GM19395 (cell line): ENCODE measurements around the gene CFAP73.
"Not testable (repeated sequence)": the region's sequence is repeated elsewhere in the genome, so short reads cannot be mapped to it uniquely, and the experiment has no call there.

Source experiments
- ATAC-seq: cut with Tn5 transposase; IDR thresholded peaks from one replicate; pipeline ENCODE4 v1.9.1; 2021; ENCODE audit warnings: mild to moderate bottlenecking, moderate library complexity; ENCODE audit not compliant: unreplicated experiment

Gene CFAP73

DNA sequence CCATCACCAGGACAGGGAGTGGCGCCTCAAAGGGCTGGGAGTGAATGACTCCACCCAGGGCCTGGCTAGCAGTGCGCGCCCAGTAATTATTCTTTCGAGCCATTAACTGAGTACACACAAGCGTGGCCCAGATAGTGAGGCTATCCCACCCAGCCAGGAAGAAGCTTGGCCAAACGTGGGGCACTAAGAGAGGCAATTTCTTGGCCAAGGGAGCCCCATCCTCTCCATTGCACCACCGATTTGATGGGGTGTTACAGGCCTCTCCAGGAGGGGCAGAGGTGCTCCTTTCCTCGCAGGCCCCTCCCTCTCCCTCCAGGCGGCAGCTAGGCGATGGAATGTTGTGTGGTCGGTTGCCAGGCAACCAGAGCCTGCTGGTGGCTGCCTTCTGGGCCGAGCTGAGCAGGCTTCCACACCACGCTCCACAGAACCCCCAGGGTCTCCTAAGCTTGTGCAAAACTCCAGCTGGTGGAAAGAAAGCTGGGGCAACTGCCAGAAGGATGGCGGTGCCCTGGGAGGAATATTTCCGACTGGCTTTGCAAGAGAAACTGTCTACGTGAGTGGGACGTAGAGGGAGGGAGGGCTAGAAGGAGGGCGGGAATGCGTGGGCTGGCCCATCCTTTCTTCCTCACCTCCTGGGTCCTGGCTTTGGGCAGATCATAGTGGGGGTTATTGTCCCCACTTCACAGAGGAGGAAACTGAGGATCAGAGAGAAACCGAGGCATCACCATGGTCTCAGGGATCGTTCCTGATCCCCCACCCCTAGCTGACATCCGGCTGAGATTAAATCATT lies at the start of gene CFAP73:
Gene CFAP73, plus strand, starts transcription at position 364 of the 790 bp plus-strand sequence. Its CDS starts 134 bp downstream, at position 498.
- no peak for ATAC-seq

DNA sequence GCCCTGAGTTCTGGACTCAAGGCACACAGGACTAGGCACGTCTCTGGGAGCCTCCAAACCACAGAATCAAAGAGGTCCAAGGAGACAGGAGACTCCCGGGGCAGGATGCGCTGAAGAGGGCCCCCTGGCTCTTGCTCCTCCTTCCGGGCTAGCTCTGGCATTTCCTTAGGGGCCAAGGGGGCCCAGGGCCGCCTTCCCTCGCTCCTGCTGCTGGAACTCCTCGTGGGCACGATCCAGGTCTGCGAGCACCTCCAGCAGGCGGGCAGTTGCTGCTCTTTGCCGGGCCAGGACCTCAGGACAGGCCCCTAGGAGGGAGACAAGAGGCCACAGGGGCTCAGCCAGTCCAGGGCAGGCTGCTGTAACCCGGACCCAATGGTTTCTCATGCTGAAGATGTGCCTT lies 49.8 kb upstream of the CFAP73 start:
- no peak for ATAC-seq

DNA sequence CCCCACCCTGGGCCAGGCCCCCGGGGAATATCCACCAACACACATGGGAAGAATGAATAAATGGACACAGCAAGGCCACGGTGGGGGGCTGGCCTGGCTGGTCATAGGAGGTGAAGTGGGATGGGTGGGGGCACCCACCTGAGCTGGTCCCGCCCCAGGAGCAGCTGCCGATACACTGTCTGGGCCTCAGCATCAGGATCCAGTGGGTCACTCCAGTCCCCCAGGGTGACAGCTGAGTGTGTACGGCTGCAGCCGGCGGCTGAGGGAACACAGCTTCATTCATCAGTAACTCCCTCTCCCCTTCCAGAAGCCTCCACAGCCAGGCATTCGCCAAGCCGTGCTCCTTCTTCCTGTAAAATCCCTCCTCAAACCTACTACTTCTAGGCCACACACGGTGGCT lies 47.8 kb upstream of the CFAP73 start:
- ATAC-seq, result no peak

DNA sequence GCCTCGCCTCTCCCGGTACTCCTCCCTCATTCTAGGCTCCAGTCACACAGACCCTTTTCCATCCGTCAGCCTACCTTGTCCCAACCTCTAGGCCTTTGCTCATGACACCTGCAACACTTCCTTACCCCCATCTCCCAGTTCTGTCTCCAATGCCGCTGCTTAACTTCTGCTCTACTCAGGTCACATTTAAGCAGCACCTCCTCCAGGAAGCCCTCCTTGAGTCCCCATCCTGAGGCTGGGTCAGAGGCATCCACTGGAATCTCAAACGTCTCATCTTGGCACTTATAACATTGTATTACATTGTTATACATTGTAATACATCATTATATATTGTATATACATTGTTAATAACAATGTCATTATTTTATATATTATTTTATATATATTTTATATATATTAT lies 46.7 kb upstream of the CFAP73 start:
- ATAC-seq, result no peak

DNA sequence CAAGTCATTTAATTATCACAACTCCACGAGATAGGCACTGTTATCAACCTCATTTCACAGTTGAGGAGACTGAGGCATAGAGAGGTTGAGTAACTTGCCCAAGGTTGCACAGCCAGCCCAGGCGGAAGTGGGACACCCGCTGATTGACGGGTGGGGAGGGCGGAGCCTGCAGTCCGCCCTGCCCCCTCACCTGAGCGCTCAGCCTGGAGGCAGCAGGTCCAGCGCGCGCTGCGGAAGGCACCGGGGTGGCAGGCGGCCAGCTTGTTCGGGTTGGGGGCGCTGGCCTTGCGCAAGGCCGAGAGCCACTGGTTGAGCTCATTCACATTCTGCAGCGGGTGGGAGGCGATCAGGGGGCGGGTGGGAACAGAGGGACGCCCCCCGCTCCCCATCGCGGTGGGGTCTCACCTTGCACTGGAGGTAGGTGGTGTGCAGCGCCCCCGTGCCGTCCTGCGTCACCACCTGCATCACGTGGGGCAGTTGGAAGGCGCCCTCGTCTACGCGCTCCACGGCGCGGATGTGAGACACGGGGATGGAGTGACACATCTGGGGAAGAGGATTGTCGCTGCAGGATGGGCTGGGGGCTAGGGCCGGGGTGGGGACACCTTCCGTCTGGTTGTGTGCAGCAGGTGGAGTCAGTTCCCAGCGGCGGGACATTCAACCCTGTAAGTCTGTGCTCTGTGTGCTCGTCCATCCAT lies 45.6 kb upstream of the CFAP73 start:
- no peak for ATAC-seq

DNA sequence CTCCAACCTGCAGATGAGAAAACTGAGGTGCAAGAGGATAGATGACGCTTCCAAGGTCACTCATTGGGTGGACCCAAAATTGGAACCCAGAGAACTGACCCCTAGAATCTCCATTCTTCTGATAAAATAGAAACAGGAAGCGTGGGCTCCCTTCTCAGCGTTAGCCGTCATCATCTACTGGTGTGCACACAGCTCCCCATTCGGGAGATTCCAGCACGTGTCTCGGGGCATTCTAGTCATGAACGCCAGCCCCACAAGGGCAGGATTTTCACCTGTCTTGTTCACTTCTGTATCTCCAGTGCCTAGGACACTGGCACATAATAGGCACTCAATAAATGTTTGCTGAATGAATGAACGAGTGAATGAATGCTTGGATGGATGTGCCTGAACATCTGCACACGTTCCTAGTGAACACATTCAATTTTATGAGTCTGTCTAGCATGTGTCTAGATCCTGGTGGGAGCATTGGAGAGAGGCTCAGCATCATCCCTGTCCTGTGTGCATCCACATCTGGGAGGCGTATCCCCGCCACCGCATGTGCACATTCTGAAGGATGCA lies 44.5 kb upstream of the CFAP73 start:
- no peak for ATAC-seq

DNA sequence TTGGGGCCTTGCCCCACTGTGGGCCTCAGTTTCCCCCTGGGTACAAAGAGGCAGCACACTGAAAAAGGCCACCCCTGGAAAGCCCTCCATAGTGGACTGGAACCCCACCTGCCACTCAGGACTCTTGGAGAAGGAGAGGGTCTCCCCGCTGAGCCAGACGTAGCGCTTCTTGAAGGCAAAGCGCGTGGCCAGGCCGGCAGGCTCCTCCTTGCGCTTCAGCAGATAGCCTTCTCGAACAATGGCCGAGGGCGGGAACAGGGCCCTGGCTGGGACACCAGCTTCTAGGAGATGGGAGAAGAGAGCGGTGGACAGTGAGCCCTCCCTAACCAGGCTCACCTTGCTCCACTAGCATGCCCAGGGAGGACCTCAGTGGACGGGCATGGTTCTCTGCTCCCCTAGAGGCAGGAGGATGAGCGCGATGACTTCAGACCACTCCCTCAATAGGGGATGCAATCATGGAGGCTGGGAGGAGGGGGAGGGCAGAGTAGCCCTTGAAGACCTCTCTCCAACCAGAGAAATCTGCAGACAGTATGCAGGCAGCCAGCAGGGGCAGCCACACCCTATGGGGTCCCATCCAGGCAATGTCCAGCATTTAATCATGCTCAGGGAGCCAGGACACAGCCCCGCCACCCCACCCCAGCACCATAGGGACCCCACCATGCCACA lies 43.8 kb upstream of the CFAP73 start:
- ATAC-seq, result no peak

DNA sequence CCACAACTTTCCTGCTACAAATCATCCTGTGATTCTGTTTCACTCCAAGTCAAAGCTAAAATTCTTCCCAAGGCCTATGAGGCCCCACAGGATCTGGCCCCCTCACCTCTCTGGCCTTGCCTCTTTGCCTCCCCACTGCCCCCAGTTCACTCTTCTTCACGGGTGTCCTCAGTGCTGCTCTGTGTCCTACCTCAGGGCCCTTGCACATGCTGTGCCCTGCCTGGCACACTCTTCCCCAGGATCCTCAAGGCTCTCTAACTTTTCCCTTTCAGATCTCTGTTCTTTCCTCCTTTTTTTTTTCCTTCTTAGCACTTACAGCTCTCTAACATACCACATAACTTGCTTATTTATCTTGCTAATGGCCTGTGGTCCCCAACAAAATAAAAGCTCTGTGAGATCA lies 43.2 kb upstream of the CFAP73 start:
- no peak for ATAC-seq

DNA sequence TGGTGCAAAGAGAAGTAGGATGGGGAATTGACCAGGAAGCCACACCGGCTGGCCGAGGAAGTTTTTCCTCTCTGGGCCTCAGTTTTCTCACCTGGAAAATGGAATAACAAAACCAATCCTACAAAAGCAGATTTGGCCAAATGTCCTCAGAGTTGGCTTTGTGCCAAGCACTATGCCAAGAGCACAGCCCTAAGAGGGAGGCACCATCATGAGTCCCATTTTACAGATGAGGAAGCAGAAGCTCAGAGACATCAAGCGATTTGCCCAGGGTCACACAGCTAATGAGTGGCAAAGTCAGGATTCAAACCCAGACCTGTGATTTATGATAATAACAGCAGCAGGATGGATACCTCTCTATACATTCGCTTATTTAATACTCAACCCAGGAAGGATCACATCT lies 41.2 kb upstream of the CFAP73 start:
- ATAC-seq, result no peak

DNA sequence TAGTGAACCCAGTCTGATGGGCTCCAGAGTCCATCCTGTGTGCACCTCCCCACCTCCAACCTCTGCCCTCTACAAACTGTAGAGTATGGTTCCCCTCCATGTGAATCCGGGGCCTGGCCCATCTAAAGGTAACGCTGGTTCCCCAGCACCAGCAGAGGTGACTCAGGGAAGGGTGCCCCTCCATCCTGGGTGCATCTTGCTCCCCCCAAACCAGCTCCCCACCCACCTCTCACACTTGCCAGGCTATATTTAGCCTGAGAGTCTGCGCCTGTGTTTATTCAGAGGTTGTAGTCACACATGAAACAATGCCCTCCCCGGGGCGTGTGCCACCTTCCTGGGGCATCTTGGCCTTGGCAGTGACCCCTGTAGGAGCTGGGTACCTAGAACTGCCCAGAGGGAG lies 40.2 kb upstream of the CFAP73 start:
- no peak for ATAC-seq

DNA sequence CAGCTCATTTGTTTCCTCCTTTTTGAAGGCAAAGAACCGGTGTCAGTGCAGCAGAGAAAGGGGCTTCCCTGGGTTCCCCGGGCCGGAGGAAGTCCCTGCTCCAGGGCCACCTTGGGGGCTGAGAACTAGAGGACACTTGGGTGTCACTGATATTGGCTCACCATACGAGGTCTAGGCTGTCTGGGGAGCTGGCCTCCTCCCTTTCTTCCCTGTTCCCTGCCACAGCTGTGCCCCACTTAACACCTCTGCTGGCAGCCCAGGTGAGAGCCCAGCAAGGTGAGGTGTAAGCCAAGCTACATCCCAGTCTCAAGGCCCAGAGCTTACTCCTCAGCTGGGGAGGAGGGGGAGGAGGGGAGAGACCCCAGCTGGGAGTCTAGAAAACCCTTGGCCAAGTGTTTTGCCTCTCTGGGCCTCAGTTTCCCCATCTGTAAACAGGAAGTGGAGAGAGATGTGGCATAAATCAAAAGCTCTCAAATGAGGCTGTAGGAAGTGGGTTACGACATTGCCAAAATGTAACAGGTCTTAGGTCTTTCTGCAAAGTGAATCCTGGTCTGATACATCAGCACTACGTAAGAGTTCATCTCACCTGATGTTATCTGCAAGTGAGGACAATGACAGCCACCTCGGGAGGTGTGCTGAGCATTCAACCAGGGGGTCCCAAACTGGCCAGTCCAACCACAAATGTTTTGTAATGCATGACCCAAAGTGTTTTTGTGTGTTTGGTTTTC lies 39.5 kb upstream of the CFAP73 start:
- ATAC-seq, result no peak

DNA sequence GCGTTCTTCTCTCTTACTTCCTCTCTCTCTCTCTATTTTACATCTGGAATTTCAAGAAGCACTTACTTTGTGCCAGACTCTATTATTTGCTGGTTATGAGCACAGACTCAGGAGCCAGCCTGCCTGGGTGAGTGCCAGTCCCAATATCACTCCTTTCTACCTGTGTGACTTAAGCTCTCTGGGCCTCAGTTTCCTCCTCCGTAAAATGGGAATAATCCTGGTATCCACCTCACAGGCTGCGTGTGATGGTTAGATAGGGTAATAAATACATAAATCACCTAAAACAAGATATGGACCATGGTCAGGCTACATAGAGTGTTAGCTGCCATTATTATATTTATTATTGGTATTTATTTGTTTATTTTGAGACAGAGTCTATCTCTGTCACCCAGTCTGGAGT lies 38.3 kb upstream of the CFAP73 start:
- no peak for ATAC-seq

DNA sequence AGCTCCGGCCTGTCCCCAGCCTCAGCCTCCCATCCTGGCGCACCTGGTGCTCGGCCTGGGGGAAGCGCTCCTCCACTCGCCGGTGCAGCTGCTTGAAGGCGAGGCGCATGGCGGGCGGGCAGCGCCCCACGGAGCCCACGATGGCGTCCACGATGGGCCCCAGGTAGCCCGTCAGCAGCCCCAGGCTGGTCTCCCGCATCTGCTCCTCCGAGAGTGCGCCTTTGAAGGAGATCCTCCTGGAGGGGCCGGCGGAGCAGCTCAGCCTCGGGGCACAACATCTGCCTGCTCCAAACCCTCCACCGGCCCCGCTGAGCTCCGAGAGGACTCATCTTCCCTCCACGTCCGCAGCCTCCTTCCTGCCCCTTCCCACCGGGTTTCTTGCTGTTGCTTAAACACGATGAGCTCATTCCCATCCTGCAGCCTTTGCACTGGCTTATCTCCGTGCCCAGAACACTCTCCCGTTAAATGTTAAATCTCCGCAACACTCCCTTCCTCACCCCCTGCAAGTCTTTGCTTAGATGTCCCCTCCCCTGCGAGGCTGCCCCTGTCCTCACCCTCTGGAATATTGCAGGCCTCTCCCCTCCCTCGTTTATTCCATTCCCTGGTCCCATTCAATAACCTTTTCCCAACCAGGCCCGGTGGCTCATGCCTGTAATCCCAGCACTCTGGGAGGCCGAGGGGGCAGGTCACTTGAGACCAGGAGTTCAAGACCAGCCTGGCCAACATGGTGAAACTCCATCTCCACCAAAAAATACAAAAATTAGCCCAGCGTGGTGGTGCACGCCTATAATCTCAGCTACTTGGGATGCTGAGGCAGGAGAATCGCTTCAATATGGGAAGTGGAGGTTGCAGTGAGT lies 37.3 kb upstream of the CFAP73 start:
- ATAC-seq, result no peak

DNA sequence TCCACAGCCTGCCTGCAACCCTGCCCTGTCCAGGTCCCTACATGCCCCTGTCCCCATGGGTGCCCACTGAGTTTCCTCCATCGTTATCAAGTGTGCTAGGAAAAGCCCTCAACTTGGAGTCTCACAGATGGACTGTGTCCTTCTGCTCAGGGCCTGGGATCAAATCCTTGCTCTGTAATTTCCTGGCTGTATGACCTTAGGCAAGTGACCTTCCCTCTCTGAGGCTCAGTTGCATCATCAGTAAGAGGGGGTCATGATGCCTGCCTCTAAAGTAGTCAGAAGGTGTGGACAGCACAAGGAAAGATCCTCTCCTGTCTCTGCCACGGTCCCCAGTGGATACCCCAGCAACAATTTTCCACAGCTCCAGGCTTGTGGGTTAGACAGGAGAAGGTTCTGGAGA lies 36.1 kb upstream of the CFAP73 start:
- no peak for ATAC-seq

DNA sequence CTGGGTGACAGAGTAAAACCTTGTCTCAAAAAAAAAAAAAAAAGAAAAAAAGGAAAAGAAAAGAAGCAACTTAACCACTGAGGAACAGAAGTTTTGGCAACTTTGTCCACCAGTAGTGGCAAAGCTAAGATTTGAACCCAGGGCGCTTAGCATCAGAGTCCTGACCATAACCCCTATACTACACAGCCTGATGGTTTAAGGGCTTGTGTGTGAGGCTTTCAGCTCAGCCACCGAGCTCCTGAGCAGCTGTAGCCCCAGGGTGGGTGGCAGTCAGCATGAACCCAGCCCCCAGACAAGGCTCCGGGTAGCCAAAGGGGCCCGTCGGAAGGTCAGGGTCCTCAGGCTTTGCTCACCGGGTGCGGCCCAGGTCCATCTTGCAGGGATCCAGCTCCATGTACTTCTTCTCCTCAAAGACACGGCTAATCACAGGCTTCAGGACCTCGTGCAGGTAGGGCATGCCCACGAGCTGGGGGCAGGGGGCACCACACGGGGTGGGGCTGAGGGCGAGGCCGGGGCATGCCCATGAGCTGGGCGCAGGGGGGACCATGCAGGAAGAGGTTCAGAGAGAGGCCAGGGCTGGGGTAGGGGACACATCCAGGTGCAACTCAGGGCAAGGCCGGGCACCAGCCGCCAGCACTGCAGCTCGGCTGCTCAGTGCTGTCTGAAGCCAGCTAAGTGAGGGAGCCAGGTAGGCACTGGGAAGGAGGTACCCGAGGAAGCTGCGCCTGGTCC lies 34.9 kb upstream of the CFAP73 start:
- no peak for ATAC-seq

DNA sequence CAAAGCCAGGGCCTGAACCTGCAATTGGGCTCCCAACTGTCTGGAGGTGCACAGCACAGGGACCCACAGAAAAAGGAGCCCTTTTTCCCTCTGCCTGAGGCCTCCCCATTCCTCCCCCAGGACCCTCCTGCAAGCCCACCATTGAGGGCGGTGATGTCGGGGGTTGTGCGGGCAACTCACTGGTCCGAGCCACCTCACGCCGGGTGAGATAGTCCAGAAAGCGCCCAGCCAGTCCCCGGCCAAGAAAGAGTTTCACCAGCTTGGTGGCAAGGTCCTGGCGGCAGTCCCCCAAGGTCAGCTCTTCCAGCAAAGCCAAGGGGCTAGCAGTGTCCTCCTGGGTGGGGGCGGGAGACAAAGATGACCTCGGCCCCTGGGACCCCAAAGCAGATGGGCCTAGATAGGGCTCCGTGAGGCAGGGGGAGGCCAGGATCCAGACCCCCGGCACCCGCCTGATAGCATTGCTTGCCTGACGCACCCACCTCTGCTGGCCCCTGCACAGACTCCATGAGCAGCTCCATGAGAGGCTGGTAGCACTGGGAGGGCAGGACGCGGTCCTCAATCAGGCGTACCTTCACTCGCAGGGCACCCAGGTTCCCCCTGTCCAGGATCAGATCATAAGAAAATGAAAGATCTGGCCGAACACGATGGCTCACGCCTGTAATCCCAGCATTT lies 33.9 kb upstream of the CFAP73 start:
- no peak for ATAC-seq

DNA sequence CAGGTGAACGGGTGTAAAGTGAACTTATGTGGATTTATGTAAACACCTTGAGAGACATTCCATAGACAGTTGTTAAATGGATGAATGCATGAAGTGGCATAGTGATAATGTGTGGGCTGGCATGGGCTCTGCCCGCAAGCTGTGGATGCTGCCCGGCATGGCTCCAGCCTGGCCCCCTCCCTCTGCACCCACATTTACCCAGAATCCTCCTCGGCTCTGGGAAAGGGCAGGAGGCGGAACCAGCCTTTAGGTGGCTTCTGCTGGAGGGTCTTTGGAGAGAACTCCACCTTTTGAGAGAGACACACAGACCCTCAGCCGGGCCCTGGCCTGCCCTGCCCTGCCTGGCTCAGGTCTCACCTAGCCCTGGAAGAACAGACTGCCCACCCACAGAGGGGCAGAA lies 32.6 kb upstream of the CFAP73 start:
- ATAC-seq, result no peak

DNA sequence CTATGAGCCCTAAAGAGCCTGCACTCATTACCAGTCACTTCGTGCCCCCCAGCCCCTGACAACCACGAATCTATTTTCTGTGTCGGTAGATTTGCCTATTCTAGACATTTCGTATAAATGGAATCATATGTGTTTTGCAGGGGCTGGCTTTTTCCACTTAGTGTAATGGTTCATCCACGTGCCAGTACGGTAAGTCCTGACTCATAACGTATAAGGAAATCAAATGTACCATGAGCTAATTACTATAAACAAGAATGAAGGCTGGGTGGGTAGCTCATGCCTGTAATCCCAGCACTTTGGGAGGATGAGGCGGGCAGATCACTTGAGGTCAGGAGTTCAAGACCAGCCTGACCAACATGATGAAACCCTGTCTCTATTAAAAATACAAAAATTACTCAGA lies 31.8 kb upstream of the CFAP73 start:
- ATAC-seq, result not testable (repeated sequence)

DNA sequence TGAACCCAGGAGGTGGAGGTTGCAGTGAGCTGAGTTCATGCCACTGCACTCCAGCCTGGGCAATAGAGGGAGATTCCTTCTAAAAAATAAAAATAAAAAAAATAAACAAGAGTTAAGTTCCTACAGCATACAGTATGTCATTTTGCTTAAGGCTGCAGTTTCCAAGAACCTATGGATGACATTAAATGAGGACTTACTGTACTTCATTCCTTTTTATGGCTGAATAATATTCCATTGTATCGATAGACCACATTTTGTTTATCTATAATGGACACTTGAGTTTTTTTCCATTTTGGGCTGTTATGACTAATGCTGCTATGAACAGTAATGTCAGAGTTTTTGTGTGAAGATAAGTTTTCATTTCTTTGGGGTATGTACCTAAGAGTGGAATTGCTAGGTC lies 31.4 kb upstream of the CFAP73 start:
- no peak for ATAC-seq
